Measurements from ENCODE around the gene IGF2BP2.
"Not testable (repeated sequence)": the region's sequence is repeated elsewhere in the genome, so short reads cannot be mapped to it uniquely, and the experiment has no call there.

IGF2BP2 gene

GRCh38 chr3:185818267-185818875 lies 6.5 kb downstream of the IGF2BP2 start:
- TF ChIP-seq CTCF (conservative IDR thresholded peaks at IDR 0.05) (no peak), ZFX (IDR thresholded peaks at IDR 0.05) (no peak)
- H3K27ac ChIP-seq = no peak overlapping the region

- TF ChIP-seq ZFX (IDR thresholded peaks at IDR 0.05) = no peak
- TF ChIP-seq CTCF (conservative IDR thresholded peaks at IDR 0.05) = no peak
Measured at GRCh38 chr3:185815391-185816282, 9.2 kb downstream of the IGF2BP2 start.

GRCh38 chr3:185813691-185814215 lies 11.1 kb downstream of the IGF2BP2 start:
- TF ChIP-seq CTCF (conservative IDR thresholded peaks at IDR 0.05) = no peak
- TF ChIP-seq ZFX (IDR thresholded peaks at IDR 0.05) = no peak
- H3K27ac ChIP-seq = no peak overlapping the region

More at GRCh38 chr3:185815391-185816282, 9.2 kb downstream of the IGF2BP2 start:
- no peak overlapping the region for H3K27ac ChIP-seq

GRCh38 chr3:185813205-185813604 lies 11.6 kb downstream of the IGF2BP2 start:
- no peak overlapping the region for H3K27ac ChIP-seq
- no peak for TF ChIP-seq ZFX (IDR thresholded peaks at IDR 0.05)
- no peak for TF ChIP-seq CTCF (conservative IDR thresholded peaks at IDR 0.05)

- TF ChIP-seq ZFX (IDR thresholded peaks at IDR 0.05) (no peak), CTCF (conservative IDR thresholded peaks at IDR 0.05) (no peak)
Measured at GRCh38 chr3:185807445-185808068, 17.3 kb downstream of the IGF2BP2 start.

GRCh38 chr3:185798831-185799110 lies 26.1 kb downstream of the IGF2BP2 start:
- not testable (repeated sequence) for H3K27ac ChIP-seq

More at GRCh38 chr3:185807445-185808068, 17.3 kb downstream of the IGF2BP2 start:
- no peak overlapping the region for H3K27ac ChIP-seq

GRCh38 chr3:185797993-185798830 lies 26.6 kb downstream of the IGF2BP2 start:
- no peak for TF ChIP-seq CTCF (conservative IDR thresholded peaks at IDR 0.05)
- TF ChIP-seq ZFX (IDR thresholded peaks at IDR 0.05) = no peak
- no peak overlapping the region for H3K27ac ChIP-seq
